CD4-positive, alpha-beta T cell treated with Interleukin-4 for 1 hour (primary cell): ENCODE data around the gene PHF21B.
"Not testable (repeated sequence)": the region's sequence is repeated elsewhere in the genome, so short reads cannot be mapped to it uniquely, and the experiment has no call there.

Source experiments
- DNase-seq, 2 donors: peaks; one replicate each; pipeline ENCODE4 v3.0.0-alpha.2; 2020 to 2022

The PHF21B gene

DNA sequence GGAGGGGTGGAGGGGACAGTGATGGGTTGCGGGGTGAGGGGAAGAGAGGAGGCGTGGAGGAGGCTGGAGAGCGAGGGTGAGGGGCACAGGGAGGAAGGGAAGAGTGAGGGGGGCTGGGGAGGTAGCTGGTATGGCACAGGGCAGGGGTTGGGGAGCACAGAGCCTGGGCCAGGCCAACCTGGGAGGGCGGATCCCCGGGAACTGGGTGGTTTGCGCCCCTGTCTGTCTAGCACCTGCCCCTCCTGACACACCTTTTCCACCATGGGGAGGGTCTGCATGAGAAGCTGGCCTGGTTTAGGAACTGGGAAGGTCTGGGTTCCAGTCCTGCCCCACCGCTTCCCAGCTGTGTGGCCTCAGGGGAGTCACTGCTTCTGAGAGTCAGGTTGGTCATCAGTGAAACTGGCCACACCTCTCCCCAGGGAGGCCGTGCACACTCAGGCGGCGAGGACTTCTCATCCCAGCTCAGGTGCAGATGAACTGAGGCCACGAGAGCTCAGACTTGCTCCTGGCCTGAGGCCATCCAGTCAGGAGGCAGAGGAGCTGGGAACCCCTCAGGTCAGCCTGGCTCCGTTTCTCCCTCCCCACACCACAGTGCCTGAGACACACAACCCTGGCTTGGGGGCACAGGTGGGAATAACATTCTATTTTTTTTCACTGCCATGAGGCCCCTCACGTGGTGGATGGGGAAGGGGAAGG, 95.6 kb downstream of the PHF21B start:
- DNase-seq: no peak

DNA sequence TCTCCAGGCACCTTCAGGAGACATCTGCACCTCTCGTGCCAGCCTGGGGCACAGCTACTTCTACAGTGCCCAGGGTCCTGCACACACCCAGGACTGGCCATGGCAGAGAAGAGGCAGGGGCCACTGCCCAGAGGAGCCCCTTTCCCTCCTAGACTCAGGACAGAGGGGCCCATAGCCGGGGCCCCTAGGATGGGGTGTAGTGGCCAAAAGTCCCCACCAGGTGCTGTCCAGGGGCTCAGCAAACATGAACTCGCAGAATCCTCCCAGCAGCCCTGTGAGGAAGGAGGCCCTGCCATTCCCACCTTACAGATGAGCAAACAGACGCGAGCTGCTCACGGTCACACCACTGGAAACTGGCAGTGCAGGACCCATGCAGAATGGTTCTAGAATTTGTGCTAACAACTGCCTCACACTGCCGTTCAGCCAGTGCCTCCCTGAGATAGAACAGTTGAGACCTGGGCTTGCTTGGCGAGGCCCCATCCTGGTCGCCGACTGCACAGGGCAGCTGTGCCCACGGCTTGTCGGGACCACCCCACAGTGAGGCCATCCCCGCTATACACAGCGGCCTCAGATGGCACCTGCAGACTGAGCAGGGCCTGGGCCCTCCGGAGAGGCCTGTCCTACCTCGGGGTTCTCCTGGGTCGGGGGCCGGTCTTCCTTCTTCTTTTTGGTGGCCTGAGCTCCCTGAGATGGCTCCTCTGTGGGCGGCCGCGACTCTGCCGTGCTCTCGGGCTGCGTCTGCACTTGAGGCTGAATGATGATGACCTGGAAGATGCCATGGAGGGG, 96.4 kb downstream of the PHF21B start:
- DNase-seq: no peak

DNA sequence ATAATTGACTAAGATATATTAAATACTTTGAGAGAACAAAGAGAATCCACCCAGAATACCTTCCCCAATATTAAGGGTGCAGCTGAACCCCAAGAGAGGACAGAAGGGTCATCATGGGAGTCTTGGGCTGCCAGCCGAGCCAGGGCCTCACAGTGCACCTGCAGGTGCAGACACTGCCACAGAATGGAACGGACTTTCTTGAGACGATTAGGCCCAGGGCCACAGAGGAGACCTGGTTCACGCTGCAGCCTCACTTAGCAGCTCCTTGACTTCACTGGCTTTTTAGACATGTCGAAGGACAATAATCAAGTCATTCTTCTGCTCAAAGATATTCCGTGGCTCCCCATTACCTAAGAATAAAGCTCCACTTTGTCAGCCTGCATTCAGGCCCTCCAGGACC, 100.6 kb downstream of the PHF21B start:
- DNase-seq: no peak

DNA sequence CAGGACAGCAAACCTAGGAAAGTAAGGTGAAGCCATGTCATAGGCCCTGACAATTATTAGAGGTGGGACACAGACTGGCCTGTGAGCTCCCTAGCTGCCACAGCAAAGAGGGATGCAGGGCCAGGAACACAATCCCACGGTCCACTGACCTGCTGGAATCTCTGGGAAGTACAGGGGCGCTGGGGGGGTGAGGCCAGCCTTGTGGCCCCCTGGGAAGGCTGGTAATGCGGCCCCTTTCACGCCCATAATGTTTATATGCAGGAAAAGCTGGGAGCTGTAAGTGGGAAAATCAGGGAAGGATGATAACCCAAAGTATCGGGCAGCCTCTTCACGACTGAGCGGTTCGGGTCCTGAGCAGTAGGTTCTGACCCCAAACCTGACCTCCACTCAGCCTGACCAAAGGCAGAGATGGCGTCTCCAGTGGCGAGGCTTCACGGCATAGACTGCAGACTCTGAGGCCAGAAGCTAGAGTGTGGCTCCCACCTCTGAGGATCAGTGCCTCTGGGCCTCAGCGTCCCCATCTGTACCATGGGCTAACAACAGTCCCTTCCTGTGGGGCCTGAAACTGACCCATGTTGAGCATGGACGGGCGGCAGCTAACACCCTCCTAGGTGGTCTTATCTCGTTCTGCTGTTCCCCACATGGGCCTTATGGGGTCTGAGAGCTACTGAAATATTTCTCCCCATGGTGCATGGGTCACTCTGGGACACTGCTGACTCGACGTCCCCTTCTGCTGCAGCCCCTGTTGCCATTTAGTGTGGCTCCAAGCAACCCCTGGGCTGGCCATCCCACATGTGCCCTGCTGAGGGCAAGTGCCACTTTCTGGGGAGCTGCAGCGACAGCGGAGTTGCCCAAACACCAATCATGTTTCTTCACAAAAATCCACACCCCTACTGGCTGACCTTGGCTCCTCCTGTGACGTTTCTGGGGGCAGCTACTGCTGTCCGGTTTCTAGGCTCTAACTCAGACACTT, 101.8 kb downstream of the PHF21B start:
- DNase-seq: no peak

DNA sequence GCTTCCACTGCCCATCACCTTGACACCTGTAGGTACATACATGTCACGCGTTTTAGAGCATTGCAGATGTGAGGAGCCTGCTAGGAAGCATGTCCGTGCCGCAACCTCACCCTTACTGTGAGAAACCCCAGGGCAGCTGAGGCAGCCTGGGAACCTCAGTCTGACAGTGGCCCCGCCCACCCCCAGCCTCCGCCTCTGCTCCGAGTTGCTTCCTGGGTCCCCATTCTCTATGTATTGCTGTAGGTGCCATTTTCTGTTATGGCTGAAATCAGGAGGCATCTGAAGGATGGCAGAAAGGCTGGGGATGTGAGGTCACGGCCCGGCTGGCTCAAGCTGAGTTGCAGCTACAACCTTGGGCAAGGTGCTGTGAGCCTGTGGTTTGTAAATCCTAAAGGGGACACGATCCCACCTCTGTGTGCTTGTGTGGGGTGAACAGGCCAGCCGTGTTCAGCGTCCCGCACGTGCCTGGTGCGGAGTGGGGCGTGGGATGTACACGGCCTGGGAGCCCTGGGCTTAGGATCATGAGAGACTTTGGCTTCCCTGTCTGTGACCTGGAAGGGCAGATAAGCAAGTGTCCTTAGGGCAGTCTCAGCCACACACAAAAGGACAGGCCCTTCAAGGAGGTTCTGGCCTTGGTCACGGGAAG, 102.7 kb downstream of the PHF21B start:
- DNase-seq: no peak

DNA sequence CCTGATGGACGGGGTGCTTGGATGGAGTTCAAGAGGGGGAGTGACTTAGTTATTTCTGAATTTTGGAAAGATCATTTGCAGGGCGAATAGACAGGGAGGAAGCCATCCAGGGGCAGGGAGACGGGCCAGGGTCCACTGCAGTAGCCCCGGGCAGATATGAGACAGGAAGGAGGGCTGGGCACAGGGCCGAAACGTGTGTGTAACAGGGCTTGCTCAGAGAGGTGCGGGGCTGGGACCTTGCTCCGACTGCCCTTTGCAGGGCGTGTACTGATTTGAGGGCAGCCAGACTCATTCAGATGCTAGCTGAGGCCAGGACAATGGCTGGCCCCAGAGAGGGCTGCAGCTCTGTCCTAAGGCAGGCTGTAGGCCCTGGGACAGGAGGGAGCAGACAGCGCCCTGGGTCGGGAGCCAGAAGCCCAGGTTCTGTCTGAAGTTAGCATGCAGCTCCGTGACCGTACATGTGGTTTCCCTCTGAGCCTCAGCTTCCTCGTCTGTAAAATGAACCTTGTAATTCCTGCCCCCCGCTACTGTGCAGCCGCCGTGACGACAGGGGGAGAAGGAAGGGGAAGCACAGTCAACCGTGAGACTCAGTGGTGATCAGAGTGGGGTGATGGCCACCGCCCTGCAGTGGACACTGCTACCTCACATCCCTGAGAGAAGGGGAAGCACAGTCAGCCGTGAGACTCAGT, 103.4 kb downstream of the PHF21B start:
- no peak for DNase-seq

DNA sequence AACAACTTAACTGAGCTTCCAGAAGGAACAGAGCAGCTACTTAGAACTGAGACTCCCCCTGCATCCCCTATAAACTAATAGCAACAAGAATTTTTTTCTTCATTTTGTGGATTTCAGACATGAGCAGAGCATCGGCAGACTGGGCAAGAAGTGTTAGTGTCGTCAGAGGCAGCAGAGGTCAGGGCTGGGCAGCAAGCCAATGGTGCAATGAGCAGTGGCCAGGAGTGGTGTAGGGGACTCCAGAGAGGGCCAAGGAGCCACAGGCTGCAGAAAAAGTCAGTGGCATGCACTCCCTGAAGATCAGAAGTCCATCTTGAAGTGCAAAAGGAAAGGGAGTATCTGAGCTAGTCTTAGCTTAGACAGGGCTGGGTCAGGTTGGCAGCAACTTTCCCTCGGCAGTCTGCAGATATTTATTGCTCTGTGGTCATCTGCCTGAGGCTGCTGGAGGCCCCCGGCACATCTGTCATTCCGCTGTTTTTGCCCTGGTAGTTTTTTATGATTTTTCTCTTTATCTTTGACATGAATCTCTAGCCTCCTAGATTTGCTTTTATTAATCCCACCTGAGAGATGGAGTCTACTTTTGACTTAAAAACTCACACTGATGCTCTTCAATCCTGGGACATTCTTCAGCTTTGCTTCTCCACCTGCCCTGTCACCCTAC, 105.2 kb downstream of the PHF21B start:
- not testable (repeated sequence) for DNase-seq

DNA sequence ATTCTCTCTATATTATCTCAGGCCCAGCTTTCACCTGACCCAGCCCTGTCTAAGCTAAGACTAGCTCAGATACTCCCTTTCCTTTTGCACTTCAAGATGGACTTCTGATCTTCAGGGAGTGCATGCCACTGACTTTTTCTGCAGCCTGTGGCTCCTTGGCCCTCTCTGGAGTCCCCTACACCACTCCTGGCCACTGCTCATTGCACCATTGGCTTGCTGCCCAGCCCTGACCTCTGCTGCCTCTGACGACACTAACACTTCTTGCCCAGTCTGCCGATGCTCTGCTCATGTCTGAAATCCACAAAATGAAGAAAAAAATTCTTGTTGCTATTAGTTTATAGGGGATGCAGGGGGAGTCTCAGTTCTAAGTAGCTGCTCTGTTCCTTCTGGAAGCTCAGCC, 106.6 kb downstream of the PHF21B start:
- DNase-seq: not testable (repeated sequence)

DNA sequence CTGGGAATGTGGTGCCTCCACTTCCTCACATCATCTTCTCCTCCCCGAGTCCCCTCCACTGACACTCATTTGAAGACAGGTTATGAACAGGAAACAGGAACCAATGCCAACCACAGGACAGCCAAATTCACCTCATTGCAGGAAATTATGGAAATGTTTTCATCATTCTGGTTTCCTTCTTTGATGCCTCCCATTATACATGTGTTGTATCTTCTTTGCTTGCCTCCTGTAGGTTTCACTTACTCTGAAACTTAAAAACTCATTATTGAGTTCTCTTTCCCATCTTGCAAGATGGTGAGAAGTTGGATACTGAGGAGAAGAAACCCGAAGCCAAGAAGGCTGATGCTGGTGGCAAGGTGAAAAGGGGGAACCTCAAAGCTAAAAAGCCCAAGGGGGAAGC, 108.5 kb downstream of the PHF21B start:
- DNase-seq: no peak

DNA sequence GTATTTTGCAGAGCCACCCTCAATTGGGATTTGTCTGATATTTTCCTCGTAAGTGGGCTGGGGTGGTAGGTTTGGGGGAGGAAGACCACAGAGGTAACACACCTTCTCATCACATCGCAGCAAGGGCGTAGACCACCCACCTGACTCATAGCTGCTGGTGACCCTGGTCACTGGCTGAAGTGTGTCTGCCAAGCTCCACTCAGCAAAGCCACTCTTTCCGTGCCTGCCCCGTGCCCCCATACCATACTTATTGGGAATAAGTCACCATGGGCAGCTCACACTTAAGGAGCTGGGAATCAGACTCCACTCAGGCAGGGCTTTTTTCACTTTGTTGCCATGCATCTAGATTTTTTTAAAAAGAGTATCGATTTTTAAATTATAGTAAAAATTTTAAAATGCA, 111.6 kb downstream of the PHF21B start:
- DNase-seq: no peak

DNA sequence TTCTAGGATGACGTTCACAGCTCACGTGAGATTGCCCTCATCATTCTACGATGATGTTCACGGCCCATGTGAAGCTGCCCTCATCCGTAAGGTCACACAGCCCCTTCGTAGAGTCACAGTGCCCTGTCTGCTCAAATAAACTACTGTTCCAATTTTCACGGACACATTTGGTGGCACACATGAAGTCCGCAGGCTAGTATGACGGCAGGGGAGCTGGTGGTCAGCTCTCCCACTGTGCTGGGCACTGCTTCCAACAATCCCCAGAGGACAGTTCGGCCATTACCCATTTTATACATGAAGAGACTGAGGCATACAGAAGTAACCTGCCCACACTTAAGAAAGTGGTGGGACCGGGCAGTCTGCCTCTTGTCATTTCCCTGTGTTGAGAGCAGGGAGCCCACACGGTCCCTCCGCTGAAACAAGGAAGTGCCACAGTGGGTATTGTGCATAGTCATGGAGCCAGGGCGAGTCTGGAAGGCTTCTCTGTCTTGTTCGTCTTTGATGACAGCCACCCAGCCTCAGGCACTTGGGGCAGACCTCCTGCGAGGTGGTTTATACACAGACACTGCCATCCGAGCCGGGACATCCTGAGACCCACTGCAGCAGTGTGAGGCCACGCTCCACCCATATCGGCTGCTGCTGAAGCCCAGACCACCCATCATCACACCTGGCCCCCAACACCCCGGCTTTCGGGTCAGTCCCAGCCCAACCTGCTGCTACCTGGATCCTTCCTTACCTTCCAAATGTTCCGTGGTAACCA, 114.3 kb downstream of the PHF21B start:
- no peak for DNase-seq

DNA sequence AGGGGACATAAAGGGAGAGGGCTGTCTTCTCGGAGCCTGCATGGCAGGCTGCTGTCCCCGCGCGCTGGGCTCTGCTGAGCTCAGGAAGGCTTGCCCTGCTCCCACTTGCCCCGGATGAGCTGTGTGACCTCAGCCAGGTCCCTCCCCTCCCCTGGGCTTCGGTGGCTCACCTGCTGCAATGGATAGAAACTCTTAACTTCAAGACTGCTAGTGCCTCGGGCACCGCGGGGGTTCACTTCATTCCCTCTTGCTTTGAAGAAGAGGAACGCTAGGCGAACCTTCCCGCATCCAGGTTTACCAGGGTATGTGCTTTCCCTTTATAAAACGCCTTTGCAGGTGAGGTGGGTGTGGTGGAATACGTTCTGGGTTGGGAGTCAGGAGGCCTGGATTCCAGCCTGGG, 115.0 kb downstream of the PHF21B start:
- no peak for DNase-seq

DNA sequence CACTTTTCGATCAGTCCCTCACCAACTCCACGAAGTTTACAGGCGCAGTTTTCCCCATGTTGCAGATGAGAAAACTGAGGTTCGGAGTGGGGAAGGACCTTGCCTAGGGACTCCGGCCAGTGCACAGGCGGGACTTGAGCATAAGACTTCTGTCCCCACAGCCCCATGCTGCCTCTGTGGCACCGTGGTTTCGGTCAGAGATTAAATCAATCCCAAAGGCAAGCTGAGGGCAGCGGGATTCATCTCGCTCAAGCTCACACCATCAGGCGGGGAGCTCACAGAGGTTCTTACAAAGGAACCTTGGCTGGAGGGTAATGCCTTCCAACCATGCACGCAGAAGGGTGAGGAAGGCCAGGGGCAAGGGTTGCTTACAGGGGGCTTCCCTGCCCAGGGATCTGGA, 115.5 kb downstream of the PHF21B start:
- no peak for DNase-seq

DNA sequence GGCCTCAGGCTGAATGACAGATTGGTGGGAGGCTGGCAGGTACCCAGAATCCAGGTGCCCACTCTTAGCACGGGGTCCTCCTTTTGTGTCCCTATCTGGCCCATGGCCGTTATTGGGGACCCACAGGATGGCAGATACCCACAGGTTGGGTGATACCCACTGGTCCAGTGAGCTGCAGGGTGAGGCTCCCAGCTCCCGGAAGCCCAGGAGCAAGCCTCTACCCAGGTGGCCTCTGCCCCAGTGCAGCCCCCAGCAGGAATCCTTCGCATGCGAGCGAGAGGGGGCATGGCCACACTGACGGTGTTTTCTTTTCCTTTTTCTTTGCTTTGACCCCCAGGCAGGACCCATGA, 116.1 kb downstream of the PHF21B start:
- no peak for DNase-seq

DNA sequence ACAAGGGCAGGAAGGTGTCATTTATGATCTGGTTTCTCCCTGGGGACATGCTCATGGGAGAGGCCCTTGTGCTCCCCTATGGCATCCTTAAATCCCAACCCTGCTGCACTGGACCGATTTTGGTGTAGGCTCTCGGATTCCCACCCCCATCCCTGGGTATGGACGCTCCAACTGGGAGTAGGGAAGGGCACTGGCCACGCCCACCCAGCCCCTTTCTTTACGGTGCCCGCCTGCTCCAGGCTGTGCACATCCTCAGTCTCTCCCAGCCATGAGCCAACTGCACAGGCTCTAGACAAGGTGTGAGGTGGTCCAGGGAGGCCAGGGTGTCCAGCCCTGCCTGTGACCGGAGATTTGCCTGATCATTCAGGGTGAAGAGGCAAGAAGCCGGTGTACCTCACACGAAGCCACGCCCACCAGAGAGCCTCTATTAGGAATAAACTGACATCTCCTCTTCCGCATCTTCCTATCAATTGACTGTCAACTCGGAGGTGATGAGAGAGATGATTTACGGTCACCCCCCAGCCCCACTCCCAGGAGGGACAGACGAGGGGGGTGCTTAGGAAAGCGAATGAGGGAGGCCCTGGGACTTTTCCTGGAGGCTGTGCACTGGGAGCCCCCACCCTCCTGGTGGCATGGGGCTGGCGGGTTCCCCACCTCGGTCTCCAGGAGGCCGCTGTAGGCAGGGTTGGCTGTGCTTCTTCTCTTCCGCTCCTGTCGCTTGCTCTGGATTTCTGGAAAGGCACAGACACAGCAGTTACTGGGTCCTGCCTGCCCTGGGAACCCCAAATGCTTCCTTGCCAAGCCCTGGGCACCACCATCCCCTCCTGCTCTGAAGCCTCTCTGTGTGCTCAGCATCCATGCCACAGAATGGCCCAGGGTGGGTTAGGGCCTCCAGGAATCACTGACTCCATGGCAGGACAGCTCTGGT, 116.7 kb downstream of the PHF21B start:
- DNase-seq: no peak

DNA sequence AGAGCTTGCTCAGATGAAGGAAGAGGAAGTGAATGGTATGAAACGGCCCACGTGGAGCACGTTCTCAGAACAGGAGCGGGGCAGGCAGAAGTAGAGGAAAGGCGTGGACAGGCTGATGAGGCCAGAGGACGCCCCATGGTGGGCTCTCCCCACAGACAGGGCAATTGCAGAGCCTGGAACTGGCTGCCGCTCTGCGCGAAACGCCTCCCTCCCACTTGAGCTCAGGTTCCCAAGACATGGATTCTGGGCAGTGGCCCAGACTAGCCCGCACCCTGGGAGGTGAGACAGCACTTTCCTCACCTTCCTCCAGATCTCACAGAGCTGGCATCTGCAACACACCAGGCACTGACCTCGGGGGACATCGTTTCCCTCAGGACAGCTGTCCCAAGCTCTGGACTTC, 117.6 kb downstream of the PHF21B start:
- no peak for DNase-seq

DNA sequence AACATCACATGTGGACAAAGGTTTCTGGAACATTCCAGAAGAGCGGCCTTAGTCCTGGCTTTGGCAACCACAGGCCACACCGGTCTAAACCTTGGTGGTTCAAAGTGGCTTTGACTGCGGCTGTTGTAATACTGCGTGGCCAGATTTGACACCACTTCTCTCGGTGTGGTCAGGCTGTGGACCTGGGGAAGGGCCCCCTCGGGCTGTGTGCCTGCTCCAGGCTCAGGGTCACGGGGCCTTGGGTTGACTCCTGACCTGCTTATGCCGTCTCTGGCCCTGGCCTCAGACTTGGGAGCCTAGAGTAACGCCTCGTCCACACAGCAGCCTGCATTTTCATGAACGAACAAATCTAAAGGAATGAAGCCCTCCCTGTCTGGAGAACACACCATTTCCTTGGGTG, 118.0 kb downstream of the PHF21B start:
- no peak for DNase-seq

DNA sequence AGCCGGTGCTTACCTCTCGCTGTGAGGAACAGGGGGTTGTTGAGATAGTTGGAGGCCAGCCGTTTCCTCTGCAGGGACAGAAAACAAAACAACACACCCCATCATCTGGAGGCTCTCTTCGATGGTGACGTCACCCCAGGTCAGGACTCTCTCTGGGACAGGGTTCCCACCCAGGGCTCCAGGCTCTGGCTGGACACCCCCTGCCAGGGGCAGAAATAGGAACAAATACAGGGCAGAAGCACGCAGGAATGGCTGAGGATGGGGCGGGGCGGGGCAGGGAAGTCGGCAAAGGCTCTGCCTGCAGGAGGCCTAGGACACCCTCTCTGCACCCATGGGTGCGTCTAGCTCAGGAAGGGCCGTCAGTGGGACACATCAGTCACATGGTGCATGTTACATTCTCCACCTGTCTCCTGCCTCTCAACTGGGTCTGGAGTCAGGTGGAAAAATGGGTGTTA, 118.5 kb downstream of the PHF21B start:
- DNase-seq: no peak

DNA sequence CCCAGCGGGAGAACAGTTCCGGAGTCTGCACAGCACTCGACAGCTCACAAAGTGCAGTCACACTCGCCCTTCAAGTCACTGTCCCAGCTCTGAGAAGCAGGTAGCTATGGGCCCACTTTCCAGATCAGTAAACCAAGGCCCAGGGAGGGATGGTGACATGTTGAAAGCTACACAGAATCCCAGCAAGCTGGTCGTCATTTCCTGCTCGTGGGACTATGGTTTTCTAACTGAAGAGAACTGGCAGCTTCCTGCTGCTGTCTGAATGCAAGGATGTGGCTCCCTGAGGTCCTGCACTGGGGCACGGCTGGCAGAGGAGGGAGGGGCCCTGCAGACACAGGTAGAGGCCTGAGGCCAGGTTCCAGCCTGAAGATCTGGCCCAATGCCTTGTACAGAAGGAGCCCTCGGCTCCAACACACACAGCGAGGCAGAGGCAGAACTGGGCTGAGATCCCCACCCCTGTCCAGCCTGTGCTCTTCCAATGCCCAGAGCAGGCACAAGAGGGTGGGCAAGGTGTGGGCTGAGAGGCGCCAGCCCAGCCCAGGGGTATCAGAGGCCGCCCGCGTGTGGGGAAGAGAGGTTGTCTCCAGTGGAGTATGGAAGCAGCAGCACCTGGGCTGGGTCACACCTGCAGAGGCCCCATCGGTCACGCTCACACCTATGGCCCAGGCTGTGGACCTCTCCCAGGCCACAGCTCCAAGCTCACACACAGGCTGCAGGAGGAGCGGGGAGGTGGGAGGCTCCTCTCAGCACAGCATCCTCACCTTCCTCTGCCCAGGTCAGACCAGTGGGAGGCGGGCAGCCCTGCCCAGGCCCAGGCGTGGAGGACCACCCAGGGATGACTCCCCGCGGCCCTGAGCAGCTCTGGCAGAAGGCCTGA, 119.2 kb downstream of the PHF21B start:
- DNase-seq: no peak
